GM18868 (cell line): ENCODE results near the gene MACROD2.

Experiments used
- ATAC-seq: cut with Tn5 transposase; IDR thresholded peaks from one replicate; pipeline ENCODE4 v1.9.1; 2021; ENCODE audit warnings: mild to moderate bottlenecking, moderate library complexity; ENCODE audit not compliant: unreplicated experiment

Gene MACROD2

DNA sequence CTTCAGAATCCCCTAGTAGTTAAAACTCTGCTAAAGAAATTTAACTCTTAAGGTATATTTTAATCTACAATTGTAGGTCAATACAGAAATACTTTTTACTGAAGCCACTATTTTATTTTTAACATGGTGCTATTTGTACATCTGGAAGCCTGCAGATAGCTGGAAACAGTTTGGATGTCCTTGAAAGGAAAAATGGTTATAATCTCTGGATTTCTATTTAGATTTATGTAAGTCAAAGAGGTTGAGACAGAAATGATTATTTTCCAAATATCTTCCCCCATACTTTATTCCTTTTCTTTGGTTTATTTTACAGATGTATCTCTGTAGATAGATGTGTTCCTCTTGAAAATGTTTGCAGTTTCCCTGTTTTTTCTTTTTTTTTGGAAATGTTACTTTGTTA, 1575.7 kb downstream of the MACROD2 start:
- no peak for ATAC-seq

DNA sequence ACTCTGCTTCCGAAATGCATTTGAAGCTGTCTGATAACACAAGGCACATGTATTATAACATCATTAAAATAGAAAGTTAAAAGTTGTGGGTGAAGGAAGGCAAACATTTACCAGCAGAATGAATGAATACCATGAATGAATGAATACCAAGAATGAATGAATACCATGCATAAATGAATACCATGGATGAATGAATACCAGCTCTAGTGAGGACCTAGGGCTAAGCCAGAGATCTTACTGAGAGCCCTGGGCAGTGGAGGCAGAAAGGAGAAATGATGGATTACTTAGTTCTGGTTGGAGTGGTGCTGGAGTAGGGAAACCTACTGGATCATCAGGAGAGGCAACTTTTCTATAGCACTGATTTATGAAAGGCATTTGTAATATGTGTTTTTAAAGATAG, 1579.9 kb downstream of the MACROD2 start:
- ATAC-seq, result no peak

DNA sequence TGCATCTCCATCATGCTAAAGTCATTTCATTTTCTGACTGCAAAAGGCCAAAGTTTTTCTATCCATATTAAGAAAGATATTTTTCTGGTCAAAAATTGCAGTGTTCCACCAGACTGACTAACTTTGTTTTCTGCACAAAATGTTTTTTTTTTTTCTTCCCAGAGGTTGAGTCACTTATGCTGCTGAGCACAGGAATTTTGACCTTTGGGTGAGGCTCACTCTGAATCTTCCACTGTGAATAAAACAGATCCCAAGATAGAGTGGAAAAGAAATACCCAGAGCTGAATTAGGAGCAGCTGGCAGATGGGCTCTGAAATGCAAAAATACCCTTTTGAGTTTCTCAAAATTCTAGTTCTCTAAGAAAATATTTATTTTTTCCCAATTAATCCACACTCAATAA, 1581.1 kb downstream of the MACROD2 start:
- ATAC-seq, result no peak

GRCh38 chr20:15578113-15578512, 1582.8 kb downstream of the MACROD2 start:
- ATAC-seq, result no peak

GRCh38 chr20:15579688-15580087, 1584.4 kb downstream of the MACROD2 start:
- no peak for ATAC-seq

GRCh38 chr20:15582146-15582760, 1586.9 kb downstream of the MACROD2 start:
- no peak for ATAC-seq

GRCh38 chr20:15584507-15584906, 1589.2 kb downstream of the MACROD2 start:
- ATAC-seq, result no peak

DNA sequence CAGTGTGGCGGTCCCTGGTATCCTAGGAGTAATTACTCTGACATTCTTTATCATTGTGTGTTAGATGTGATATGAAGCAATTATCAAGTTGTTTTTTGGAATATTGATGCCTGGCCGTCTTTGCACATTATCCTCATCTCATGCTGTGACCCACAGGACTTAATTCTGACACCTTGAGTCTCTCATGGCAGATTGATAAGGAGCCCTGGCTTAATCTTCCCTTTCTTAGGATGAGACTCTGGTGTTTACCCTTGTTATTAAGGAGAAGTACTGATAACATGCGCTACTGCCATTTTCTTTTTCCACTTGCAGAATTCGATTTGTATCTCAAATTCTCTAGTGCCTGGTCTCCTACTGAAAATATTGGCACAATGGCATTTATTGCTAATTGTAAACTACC, 1597.8 kb downstream of the MACROD2 start:
- no peak for ATAC-seq

DNA sequence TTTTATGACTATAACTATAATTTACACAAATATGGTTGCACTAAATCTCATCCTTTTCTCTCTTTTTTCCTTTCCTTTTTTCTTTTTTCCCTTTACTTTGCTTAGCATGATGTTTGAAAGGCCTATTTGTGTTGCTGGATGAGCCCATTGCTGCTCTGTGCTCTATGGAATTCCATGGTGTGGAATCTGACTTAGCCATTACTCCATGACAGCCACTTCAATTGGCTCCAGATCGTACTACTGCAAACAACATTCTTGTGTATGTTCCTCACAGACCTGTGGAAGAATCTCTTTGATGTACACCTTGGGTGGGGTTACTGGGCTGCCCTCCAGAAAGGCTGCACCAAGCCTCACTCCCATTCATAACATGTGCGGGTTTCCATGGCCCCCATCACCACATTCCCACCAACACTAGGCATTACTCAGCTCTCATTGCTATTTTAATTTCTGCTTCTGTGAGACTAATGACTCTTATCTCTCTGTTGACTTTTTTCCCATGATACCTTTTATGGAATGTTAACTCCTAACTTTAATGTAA, 1598.9 kb downstream of the MACROD2 start:
- no peak for ATAC-seq

GRCh38 chr20:15596220-15596890, 1601.0 kb downstream of the MACROD2 start:
- ATAC-seq, result no peak

DNA sequence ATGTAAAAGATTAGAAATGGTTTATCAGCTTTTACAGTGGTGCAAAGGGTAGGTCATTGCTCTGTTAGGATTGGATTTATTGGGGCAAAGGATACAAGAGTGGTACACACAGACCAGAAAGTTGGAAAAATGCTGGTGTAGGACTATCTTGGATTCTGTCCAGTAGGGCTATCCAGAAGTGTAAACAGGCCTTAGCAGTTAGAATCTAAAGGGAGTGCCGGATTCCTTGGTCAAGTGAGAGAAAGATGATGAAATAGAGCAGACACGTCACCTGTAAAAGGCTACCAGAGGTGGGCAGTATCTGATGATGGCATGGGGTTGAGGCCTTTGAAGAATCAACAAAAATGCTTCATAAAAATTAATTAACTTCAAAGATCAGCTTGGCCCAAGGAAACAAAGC, 1602.0 kb downstream of the MACROD2 start:
- no peak for ATAC-seq

- no peak for ATAC-seq
These were observed 1604.6 kb downstream of the MACROD2 start for GRCh38 chr20:15599961-15600360.

DNA sequence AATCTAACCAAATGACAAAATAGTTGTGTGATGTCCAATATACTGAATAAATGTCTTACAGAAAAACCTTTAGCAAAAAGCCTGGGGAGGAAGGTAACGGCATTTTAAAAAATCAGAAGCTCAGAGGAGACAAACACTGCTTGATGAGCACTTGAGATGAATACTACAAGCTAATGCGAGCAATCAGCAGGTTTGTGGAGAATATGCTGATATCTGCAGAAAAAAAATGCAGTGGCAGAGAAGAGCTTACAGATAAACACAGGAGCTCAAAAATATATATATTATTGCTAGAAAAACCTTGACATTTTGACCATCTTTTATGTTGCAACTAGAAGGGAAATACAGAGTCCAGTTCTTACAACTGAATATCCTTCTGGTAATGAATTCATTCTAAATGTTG, 1605.2 kb downstream of the MACROD2 start:
- no peak for ATAC-seq

- ATAC-seq, result no peak
These were observed 1608.2 kb downstream of the MACROD2 start for GRCh38 chr20:15603506-15603905.

GRCh38 chr20:15603978-15604805, 1608.9 kb downstream of the MACROD2 start:
- ATAC-seq, result no peak

DNA sequence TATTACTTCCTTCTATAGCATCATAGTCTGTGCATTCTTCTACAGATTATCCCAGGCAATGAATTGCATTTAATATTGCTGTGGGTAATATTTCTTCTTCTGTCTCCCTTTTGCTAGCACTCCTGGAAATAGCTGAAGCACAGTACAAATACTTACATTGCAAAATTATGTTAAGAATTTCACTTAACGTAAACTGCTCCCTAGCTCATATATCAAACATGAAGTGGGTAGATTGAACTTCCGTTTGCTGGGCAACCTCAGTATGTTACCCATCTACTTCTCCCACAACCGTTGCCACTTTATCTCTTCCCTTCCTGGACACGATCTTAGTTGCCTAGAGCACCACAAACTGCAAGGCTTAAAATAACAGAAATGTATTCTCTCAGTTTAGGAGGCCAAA, 1614.6 kb downstream of the MACROD2 start:
- ATAC-seq, result no peak

DNA sequence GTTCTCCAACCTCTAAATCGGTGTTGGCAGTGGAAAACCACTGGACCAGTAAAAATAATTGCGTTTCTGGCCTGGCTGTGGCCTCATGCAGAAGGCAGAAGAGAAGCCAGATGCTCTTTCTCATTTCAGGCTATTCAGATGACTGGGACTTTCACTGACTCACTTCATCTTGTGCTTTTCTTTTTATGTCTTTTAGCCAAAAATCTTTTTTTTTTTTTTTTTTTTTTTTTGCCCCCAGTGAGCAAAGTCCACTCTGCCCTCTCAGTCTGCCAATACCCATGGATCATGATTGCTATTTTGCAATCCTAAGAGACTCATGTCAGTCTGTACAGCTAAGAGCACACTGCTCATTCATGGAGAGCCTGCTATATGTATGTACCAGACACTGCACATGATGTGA, 1615.5 kb downstream of the MACROD2 start:
- no peak for ATAC-seq

DNA sequence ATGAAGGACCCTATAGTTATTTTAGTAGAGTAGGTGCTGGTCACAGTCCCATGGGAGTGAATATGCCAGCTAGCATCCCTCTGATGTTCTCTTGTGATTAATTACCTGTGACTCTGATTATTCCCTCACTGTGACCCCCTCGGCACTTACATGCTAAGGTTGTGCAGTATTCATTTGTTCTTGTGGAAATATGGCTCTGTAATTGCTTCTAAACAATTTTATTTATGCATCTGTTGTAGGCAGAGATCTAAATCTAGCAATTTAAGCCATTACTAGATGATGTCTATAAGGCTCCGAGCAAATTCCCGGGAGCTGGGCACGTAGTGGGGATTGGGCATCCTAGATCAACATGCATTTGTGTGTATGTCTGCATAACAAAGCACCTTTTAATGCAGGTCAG, 1616.2 kb downstream of the MACROD2 start:
- no peak for ATAC-seq

DNA sequence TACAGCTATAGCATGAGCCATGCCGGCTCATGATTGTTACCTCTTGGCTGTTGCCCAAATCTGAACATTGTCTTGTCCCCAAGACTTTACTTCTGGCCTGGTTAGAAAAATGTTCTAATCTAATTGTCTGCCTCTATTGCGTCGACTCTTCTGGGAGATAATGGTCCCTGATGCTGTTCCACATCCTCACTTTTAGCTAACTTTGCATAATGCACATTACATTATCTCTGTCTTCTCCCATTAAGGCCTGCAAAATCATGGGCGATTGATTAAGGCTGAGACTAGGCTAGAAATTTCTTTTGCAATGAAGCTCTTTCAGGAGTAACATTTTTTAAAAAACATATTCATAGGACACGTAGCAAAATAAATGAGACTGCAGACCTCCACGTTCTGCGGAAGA, 1616.9 kb downstream of the MACROD2 start:
- ATAC-seq, result no peak

GRCh38 chr20:15612769-15613168, 1617.5 kb downstream of the MACROD2 start:
- no peak for ATAC-seq

DNA sequence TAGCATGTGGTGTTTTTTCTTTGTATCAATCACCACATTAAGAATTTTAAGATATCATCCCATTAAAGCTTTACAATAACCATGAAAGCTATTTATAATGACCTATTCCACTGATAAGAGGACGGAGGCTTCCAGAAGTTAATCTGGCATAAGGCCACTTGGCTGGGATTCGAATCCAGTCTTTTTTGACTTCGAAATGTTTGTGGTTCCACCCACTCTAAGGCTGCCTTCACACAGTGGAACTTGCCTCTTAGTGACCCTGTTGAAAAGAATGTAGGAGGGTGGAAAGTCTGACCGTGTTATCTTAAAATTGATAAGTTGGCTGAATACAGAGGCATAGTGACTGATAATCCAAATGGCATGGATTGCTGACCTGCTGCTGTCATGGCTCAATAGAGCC, 1618.2 kb downstream of the MACROD2 start:
- no peak for ATAC-seq

GRCh38 chr20:15616626-15617025, 1621.3 kb downstream of the MACROD2 start:
- ATAC-seq, result no peak
